Fibroblast of skin of right quadriceps (primary cell): ENCODE data around the gene DNAAF9.
A peak's percentile ranks its signal among the peaks of the same experiment; 100 is the strongest.
"Not testable (repeated sequence)": the region's sequence is repeated elsewhere in the genome, so short reads cannot be mapped to it uniquely, and the experiment has no call there.

Experiments used
- DNase-seq: peaks from one replicate; pipeline ENCODE4 v3.0.0-alpha.2; 2013

DNAAF9 gene

DNA sequence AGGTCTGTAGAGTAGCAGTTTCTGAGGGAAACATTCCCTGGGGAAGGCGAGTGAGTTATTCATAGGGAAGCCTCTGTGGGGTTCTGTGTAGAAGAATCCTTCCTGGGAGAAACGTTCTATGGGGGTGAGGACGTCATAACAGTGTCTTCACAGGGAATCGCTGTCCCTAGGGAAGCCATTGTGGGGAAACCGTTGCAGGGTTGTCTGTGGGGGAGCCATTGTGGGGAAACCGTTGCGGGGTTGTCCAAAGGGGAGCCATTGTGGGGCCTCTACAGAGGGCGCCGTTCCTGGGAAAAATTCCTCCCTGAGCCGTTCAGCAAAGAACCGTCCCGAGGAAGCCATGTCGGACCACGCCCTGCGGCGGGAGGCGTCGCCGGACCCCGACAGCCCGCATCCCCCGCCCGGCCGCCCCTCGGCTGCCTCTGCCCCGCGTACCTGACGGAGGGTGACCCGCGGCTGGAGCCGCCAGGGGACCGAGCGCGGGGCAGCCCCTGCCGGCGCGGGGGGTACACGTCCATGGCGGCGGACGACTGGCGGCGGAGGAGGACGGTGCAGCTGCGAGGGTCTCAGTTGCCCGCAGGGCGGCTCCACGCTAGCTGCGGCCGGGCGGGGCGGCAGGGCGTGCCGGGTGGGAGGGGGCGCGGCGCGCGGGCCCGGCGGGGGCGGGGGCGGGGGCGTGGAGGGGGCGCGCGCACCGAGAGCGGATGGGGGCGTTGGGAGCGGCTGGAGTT is at the start of gene DNAAF9:
Gene DNAAF9 (minus strand): TSS at position 630 of the 731 bp plus-strand sequence. CDS start 112 bp downstream, at position 518.
- DNase-seq, result peak; percentile 63

DNA sequence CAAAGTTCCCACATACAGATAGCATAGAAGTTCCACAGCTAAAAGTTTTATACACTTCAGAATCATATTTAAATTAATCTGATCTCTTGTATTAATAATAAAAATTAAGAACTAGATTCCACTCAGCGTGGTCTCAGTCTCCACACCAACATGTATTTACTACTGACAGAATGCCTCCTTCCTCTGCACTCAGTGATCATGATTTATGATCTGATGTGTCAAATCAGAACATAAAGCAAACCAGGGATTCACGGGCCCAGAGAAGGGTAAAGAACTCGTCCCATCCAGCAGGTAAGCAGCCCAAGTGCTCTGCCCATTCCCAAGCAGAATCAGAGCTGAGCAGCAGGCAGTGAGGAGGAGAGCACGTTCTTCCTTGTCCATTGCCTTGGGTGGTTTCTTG is 49.2 kb upstream of the DNAAF9 start:
- DNase-seq, result no peak

DNA sequence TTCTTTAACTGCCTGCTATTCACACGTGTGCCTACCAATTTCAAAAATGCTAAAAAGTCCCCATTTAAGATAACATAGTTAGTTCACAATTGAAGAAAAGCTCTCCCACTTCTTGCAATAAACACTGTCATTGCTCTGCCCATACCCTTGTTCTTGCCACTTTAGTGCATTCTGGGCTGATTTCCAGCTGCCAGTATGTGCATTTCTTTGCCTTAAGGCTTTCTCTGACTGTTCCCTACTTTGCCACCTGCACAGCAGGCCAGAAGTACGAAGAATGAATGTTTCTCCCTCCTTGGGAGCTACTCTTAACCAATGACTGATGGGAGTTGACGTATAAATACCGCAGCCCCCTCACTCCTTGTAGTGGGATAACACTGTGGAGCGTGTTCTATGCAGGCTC is 47.4 kb upstream of the DNAAF9 start:
- DNase-seq, result no peak

DNA sequence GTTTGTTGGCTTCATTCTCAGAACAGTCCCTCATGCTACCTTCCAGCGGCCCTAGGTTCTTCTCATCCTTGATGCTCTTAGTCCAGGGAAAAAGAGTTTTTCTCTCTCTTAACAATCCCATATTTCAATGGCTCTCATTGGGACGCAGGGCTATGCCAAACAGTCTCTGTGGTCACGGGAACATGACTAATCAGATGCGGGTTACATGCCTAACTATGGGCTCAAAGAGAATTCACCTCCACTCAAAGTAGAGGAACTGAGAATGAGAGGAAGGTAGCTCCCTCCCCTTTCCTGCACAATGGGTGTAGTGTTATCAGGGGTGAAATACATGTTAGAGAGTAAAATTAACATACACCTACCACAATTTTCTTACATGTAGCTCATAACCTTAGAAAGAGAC is 45.2 kb upstream of the DNAAF9 start:
- DNase-seq, result no peak

DNA sequence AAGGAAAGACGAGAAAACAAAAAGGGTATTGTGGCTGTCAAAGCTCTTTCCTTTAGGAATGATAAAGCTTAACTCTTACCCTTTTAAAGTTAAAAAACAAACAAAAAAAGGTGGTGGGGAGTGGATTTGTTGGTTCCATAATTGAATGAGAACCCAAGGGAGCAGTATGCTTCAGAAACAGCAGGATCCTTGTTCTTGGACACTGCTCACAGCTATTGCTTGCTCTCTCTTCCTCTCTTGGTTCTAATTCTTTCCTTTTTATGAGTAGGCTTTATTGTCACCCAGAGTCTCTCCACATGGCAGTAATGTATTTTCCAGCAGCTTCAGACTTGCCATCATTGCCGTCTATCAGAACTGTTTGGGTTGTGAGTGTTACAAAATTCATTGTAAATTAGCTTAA is 44.7 kb upstream of the DNAAF9 start:
- DNase-seq, result no peak

DNA sequence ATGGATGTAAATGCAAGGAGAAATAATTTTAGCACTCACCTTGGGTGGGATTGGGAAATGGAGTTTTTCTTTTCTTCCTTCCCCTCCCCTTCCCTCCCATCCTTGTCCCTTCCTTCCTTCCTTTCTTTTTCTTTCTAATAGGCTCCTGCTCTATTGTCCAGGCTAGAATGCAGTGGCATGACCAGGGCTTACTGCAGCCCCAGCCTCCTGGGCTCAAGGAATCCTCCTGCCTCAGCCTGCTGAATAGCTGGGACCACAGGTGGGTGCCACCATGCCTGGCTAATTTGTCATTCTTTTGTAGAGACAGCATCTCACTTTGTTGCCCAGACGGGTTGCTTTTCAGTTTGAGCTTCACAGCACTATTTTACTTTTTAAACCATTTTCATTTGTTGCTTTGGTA is 41.9 kb upstream of the DNAAF9 start:
- DNase-seq, result no peak

DNA sequence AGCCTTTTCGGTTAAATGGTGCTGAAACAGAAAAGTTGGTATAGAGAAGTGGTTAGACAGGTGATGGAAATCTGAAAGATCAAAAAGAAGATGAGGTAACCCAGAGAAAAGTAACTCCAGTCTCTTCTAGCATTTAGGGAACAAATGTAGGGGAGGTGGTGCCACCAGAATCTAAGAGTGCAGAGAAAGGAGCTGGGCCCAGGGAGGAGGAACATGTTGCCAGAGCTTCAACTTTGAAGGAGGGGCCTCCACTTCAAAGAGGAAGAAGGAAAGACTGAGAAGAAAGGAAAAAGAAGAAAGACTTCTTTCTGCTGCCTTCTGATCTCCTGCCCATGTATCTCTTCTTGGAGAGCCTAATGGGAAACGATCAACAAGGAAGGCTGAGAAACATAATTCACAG is 39.9 kb upstream of the DNAAF9 start:
- DNase-seq, result no peak

DNA sequence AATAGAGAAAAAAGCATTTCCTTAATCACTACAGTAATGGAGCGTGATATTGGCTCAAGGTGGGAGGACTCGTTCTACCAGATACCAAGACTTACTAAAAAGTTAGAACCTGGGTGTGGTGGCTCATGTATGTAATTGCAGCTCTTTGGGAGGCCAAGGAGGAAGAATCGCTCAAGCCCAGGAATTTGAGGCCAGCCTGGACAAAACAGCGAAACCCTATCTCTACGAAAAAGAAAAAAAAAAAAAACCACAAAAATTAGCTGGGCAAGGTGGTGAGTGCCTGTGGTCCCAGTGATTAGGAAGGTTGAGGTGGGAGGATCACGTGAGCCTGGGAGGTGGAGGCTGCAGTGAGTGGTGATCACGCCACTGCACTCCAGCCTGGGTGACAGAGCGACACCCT is 39.3 kb upstream of the DNAAF9 start:
- no peak for DNase-seq

DNA sequence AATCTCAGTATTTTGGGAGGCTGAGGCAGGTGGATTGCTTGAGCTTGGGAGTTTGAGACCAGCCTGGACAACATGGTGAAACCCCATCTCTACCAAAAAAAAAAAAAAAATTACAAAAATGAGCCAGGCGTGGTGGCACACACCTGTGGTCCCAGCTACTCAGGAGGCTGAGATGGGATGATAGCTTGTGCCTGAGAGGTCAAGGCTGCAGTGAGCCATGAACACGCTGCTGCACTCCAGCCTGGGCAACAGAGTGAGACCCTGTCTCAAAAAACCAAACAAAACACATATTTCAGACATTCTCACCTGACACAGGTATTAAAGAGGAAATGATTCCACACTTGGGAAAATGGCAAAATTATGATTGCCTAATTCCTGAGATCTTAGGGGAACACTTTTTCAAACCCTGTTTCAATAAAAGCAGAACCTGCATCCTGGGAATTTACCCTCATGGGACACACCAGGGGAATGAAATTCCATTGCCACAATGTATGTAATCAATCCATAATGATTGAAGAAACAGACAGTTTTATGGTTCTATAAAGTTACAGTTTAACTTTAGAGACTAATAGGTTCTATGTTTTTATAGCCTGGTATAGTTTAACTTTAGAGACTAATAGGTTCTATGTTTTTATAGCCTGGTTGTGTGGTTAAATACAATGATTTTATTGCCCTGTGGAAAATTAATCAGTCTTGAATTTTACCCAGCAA is 29.6 kb upstream of the DNAAF9 start:
- no peak for DNase-seq

DNA sequence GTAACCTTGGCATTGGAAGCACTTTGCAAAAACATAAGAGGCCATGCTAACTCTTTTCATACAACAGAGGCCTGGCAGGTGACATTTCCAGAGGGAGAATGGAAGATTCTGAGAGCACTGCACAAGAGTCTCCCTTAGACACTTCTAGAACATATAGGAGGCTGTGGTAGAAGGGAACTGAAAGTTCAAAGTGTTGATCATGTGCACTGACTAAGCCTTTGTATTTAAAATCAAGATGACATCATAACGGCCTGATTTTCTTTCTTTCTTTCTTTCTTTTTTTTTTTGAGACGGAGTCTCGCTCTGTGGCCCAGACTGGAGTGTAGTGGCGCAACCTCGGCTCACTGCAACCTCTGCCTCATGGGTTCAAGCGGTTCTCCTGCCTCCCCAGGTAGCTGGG is 26.8 kb upstream of the DNAAF9 start:
- DNase-seq, result no peak

DNA sequence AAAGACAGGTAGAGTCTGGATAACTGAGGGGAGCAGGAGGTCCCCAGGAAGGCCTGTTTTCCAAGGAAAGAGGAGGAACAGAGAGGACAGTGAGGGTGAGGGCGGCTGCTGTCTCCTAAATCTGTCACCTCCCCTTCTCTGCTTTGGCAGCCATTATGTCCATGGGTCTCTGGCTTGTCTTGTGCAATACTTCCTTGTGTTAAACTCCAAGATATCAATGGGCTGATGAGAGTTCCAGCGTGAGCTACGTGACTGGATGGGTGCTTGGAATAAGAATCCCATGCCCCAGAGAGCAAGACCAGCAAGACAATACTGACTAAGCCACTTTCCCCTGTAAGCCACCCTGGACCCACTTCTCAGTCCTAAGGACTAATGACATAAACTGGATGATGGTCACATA is 26.3 kb upstream of the DNAAF9 start:
- no peak for DNase-seq

DNA sequence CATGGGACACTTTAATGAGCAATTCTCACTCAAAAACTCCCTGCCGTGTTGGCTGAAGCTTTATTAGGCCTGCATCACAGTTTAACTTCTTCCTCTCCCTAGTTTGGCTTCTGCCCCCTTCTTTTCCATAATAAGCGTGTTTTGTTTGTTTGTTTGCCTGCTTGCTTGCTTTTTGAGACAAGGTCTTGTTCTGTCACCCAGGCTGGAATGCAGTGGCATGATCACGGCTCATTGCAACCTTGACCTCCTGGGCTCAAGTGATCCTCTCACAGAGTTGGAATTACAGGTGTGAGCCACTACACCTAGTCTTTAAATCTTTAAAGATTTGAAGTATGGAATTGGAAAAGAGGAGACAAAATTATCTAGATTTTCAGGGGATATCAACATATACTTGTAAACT is 25.4 kb upstream of the DNAAF9 start:
- DNase-seq, result no peak

DNA sequence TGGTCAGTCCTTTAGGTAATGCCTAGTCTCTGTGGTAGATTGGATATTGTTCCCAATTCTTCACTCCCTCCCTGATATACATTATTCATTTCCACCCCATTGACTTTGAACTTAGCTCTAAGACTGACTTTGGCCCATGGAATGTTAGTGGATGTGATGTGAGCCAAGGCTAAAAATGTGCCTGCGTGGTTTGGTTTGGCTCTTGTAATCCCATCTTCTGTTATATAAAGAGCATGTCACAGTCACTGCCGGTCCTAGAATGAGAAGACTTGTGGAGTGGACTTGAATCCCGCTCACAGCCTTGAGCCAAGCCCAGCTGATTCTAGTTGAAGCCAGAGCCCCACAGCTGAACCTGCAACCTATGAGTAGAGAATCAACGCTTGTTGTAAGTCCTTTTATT is 23.6 kb upstream of the DNAAF9 start:
- DNase-seq, result no peak

DNA sequence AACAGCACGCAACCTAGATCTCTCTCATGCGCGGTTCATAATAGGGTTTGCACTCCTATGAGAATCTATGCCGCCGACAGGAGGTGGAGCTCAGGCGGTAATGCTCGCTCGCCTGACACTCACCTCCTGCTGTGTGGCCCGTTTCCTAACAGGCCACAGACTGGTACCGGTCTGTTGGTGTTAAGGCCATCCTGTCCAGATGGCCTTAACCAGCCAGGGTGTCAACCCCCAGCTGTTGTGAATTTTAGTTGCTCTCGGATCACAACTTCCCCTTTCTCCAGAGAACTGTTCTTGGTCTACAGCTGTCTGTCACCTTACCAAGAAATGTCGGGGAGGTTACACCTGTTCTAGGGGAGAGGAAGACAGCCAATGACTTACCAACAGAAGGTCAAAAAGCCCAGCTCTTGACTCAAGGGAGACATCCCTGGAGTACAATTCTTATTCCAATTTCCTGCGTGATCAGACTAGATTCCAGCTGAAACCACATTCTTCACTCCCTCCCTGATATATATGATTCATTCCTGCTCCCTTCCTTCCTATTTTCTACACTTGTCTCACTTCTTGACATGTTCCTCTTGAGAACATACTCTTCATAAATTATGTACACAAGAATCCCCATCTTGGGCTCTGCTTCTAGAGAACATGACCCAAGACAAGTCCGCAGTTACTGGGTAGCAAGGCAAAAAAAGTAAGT is 23.1 kb upstream of the DNAAF9 start:
- DNase-seq, result no peak

DNA sequence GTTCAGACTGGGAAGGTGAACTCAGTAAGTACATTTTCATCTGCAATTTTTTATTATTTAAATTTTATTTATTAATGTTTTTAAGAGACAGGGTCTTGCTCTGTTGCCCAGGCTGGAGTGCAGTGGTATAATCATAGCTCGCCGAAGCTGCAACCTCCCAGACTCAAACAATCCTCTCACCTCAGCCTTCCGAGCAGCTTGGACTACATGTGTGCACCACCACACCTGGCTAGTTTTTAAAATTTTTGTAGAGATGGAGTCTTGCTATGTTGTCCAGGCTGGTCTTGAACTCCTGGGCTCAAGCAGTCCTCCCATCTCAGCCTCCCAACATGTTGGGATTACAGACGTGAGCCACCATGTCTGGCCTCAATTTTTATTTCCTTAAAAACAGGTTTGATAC is 19.3 kb upstream of the DNAAF9 start:
- DNase-seq, result not testable (repeated sequence)

DNA sequence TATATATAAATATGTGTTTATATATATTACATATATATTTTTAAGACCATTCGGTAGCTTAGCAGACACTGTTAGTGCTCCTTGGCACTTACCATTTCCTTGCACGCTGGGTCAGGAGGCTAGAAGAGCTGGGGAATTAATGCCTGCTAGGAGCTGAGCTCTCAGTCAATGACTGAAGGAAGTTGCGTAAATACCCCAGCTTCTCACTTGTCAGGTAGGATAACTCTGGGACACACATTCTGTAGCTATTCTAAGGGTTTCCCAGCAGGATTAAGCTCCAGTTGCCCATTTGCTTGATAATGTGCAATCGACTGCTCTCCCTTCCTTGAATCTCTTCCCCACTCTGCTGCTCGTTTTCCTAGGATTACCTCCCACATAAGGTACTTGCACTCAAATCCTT is 15.7 kb upstream of the DNAAF9 start:
- no peak for DNase-seq

DNA sequence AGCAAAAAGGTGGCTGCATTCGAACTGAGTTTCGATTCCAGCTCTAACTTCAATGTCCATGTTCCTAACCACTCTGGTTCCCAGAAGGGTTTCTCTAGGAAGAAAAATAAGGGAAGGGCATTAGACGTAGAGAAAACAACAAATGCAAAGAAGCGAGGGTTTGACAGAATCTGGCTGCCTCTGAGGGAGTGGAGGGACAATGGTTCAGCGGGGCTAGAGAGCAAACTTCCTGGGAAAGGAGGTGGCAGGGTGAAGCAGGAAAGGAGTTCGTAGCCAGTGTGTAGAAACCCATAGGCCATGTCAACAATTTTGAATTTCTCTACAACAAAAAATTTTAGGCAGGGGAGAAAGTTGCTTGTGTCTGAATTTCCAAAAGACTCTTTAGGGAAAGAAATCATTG is 14.5 kb upstream of the DNAAF9 start:
- no peak for DNase-seq

DNA sequence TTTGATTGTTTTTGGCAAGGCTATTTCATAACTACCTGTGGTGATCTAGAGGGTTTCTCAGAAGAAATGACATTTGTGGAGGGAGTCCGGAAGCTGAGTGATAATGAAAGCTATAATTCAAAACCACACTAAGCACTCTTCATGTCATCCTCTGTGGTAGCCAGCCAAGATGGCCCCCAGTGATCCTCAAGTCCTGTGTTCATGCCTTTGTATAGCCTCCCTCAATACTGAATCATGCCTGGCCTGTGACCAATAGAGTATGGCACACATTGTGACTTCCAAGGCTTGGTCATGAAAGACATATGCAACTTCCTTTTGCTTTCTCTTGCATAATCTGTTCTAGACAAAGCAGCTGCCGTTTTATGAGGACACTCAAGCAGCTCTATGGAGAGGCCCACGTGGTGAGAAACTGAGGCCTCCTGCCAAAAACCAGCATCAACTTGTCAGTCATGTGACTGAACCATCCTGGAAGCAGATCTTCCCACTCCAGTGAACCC is 12.8 kb upstream of the DNAAF9 start:
- DNase-seq, result peak; percentile 60

DNA sequence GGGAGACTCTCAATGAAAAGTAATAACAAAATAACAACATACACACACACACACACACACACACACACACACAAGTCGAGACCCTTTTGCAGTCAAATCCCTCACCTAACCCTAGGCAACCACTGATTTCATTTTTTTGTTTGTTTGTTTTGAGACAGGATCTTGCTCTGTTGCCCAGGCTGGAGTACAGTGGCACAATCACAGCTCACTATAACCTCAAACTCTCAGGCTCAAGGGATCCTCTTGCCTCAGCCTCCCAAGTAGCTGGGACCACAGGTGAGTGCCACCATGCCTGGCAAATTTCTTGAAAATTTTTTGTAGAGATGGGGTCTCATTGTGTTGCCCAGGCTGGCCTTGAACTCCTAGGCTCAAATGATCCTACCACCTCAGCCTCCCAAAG is 10.7 kb upstream of the DNAAF9 start:
- not testable (repeated sequence) for DNase-seq

DNA sequence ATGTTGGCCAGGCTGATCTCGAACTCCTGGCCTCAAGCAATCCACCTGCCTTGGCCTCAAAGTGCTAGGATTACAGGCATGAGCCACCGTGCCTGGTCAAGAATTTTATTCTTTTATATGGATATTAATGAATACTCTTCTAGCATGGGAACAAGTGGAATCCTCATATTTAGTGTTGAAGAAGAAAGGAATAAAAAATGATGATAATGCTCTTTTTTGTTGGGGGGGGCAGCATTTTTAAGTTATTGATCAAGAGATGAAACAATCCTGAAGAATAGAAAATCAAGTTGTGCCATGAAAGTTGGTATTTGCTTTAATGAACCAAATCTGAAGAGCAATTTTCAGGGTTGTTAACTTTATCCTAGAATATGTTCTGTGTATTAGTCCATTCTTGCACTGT is 6.7 kb upstream of the DNAAF9 start:
- DNase-seq, result no peak

DNA sequence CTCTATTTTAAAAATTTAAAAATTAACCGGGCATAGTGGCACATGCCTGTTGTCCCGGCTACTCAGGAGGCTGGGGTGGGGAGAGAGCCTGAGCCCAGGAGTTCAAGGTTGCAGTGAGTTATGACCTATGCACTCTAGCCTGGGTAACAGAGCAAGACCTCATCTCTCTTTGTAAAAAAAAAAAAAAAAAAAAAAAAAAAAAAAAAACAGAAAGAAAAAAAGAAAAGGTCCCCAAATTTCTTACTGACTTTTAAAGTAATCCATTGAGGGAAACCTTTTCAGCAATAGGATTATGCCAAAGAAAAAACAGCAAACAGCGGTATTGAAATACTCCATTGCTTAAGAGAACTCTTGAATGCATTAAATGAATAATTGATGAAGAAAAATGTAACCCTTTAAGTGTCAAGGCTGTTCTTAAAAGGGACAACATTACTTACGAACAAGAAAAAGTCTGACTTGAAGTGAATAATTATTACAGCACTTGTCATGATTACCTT is 6.0 kb upstream of the DNAAF9 start:
- no peak for DNase-seq

DNA sequence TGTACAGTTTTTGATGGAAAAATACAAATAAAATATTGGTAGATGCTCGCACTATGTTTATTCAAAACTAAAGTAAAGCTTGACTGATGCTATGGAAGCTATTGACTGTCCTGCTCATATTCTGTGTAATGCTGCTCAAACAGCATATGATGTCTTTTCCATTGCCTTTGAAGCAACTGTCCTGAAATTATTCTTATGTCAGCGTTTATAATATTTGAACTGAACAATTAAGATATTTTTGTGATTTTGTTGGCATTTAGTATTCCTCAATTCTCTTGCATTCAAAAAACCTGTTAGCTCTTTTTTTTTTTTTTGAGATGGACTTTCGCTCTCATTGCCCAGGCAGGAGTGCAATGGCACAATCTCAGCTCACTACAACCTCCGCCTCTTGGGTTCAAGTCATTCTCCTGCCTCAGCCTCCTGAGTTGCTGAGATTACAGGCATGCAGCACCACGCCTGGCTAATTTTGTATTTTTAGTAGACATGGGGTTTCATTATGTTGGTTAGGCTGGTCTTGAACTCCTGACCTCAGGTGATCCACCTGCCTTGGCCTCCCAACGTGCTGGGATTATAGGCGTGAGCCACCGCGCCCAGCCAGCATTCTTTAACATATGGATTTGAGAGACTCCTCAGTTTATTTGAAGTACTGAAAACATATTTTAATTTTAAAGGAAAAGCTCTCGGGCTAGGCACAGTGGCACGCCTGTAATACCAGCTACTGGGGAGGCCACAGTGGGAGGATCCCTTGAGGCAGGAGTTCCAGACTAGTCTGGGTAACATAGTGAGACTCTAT is 5.3 kb upstream of the DNAAF9 start:
- no peak for DNase-seq

DNA sequence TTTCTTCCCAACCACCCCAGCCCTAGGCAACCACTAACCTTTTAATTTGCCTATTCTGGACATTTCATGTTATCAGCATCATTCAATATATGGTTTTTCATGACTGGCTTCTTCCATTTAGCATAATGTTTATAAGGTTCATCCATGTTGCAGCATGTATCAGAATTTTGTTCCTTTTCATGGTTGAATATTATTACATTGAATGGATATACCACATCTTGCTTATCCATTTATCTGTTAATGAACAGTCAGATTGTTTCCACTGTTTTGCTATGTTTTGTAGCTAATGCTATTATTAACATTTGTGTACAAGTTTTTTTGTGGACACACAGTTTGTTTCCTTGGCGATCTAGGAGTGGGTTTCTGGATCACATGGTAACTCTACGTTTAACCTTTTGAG is 3.0 kb upstream of the DNAAF9 start:
- DNase-seq, result no peak
